HEK293T (cell line): ENCODE results near the gene NPIPB13.
"Not testable (repeated sequence)": the region's sequence is repeated elsewhere in the genome, so short reads cannot be mapped to it uniquely, and the experiment has no call there.

Source experiments
- BHLHE40 ChIP-seq: fragments of 450-650 bp; IDR thresholded peaks from 2 replicates; pipeline ENCODE4 v1.6.1; 2016; ENCODE audit warnings: mild to moderate bottlenecking, moderate library complexity, borderline replicate concordance
- CTBP1 ChIP-seq: fragments of 450-650 bp; IDR thresholded peaks from 2 replicates; pipeline ENCODE4 v1.6.1; 2016; ENCODE audit warnings: borderline replicate concordance
- SP1 ChIP-seq: fragments of 450-650 bp; IDR thresholded peaks from 2 replicates; pipeline ENCODE4 v1.6.1; 2017
- TARDBP ChIP-seq: fragments of 450-650 bp; IDR thresholded peaks from 2 replicates; pipeline ENCODE4 v1.6.1; 2016

- not testable (repeated sequence) for TF ChIP-seq BHLHE40, CTBP1, SP1, TARDBP
These were observed 41.1 kb downstream of the NPIPB13 start for GRCh38 chr16:30207063-30207704.
